DMS153 treated with DMSO at 0.1 percent for 48 hours (cell line): ENCODE results near the gene WNT6.

Source experiments
- DNase-seq: peaks from one replicate; lab custom pipeline; 2025; ENCODE audit not compliant: unreplicated experiment; lab: John Stamatoyannopoulos, UW

The WNT6 gene

GRCh38 chr2:218859556-218859987 lies at the start of gene WNT6:
TSS of gene WNT6 (plus strand) at chr2:218859805. CDS start at chr2:218860038, 233 bp downstream.
- DNase-seq = no peak

DNA sequence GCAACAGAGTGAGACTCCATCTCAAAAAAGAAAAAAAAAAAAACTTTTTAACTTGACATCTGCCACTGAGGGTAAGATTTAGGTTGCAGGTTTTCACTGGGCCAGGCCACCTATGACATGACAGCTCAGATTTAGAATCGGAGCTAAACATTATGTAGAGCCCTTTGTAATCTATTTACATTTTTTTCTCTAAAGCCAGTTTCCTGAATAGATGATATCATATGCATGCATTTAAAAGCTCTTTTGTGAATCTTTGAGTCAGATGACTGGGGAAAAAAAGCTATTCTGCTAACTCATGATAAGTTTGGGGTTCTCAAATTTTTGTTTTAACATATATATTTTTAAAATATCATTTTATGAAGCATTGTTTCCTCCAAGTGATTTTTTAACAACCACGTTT lies 49.3 kb upstream of the WNT6 start:
- no peak for DNase-seq

DNA sequence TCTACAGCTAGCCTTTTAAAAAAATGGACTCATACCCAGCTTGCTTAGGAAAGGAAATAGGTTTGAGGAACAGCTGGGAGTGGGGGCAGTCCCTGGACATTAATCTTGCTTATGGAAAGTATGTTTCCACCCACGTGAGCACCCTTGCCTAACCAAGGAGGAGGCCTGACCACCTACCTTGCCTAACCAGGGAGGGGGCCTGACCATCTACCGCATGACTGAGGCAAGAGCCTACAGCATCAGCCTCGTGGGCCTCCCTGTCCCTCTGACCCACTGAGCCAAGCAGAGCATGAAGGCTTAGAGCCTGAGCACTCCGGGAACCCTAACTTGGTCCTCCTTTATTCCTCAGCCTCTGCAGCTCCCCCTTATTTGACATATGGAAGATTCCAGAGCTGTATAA lies 48.2 kb upstream of the WNT6 start:
- DNase-seq = no peak

DNA sequence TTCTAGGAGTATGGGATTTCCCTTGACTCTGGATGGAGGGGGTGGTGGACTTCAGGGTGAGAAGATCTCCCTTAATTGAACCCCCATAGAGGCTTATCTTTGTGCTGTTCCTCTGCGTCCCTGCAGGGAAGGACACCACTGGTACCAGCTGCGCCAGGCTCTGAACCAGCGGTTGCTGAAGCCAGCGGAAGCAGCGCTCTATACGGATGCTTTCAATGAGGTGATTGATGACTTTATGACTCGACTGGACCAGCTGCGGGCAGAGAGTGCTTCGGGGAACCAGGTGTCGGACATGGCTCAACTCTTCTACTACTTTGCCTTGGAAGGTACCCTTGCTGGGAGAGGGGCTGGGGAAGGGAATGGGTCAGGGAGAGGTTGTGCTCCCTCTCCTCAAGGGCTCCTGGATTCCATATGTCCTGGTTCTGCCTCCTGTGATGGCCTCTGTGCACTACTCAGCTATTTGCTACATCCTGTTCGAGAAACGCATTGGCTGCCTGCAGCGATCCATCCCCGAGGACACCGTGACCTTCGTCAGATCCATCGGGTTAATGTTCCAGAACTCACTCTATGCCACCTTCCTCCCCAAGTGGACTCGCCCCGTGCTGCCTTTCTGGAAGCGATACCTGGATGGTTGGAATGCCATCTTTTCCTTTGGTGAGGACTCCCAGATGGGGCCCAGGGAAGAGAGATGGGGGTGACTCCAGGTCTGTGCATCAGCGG lies 47.3 kb upstream of the WNT6 start:
- no peak for DNase-seq

DNA sequence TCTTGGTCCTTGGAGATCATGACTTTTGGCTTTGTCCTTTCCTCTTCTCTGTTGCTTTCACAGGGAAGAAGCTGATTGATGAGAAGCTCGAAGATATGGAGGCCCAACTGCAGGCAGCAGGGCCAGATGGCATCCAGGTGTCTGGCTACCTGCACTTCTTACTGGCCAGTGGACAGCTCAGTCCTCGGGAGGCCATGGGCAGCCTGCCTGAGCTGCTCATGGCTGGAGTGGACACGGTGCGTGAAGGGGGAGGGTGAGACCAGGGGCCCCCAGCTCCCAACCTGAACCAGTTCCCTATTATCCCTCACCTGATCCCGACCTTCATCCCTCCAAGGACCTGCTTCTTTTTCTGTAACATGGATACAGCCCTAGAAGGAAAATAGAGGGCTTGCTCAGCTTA lies 46.7 kb upstream of the WNT6 start:
- no peak for DNase-seq

DNA sequence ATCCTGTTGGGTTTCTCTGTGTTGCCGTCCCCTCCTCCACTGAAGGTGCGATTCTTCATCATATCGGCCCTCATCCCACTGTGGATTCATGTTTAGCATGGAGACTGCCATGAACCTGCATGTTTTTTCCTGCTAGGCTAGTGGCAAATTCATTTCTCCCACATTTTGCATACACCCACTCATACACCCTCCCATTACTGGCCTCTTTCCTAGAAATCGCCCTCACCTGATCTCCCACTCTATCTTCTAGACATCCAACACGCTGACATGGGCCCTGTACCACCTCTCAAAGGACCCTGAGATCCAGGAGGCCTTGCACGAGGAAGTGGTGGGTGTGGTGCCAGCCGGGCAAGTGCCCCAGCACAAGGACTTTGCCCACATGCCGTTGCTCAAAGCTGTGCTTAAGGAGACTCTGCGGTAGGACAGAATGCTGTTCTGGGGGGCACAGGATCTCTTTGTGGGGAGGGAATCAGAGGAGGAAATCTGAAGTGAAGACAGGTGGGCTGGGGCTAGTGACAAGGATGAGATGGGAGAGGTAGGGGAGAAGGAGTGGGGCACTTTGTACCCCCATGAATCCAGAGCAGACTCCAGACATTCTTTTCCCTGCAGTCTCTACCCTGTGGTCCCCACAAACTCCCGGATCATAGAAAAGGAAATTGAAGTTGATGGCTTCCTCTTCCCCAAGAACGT lies 45.7 kb upstream of the WNT6 start:
- no peak for DNase-seq

DNA sequence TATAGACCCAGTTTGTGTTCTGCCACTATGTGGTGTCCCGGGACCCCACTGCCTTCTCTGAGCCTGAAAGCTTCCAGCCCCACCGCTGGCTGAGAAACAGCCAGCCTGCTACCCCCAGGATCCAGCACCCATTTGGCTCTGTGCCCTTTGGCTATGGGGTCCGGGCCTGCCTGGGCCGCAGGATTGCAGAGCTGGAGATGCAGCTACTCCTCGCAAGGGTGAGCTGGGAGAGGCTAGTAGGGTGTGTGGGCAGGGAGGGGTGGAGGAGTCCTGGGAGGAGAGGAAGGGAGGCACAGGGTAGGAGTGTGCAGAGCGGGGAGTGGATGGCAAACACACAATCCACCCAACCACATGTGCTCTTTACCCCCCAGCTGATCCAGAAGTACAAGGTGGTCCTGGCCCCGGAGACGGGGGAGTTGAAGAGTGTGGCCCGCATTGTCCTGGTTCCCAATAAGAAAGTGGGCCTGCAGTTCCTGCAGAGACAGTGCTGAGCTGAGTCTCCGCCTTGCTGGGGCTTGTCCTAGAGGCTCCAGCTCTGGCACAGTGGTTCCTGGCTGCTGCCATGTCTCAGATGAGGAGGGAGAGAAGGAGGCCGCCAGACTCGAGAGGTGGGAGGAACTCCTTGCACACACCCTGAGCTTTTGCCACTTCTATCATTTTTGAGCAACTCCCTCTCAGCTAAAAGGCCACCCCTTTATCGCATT lies 44.9 kb upstream of the WNT6 start:
- no peak for DNase-seq

DNA sequence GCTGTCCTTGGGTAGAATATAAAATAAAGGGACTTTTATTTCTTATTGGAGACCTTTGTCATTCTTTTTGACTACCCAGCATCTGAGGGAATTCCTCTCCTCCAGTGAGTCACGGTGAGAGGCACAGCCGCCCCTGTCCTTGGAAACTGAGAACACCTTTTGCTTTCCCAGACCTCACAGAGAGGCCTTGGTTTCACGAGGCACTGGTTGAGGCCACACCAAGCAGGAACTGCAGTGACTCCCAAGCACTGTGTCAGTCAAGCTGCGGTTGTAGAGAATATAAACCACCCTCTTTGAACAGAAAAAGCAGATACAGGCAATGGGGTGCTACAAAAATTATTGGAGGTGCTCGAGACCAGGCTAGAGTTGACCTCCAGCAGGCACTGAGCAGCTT lies 44.4 kb upstream of the WNT6 start:
- no peak for DNase-seq

GRCh38 chr2:218815649-218816048 lies 44.0 kb upstream of the WNT6 start:
- DNase-seq = no peak

DNA sequence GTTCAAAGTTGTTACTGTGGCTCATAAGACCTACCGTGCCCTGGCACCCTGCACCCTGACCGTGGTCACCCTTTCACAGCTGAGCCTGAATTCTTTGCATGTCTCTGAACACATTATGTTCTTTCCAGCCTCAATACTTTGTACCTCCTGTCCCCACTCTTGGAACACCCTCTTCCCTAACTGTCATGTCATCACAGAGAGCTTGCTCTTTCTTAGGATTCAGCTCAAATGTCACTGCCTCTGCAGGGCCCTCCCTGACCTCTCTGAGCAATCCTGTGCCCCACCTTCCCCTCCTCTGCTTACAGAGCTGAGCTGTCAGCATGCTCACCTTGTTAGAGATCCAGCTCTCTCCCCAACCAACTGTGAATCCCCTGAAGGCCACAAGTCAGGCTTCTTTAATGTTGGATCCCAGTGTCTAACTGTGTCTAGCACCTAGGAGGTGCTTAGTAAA lies 43.0 kb upstream of the WNT6 start:
- DNase-seq = no peak

DNA sequence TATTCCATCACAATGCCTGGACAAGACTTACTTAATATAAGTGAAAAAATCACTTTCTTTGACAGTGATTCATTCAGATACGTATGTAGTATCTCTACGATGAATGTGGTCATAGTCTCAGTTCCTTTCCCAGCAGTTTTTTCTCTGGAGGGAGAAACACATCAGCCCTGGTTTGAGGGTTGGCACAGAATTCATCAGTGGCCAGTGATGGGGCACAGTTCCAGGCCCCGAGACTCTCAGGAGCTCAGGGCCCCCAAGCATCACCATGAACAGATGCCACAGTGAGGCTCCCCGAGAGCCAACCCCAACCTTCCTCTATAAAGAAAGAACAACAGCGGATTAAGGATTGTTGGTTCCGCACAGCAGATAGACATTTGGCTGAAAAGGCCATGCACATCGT lies 40.5 kb upstream of the WNT6 start:
- DNase-seq = no peak

- DNase-seq = no peak
Measured at GRCh38 chr2:218820746-218821369, 38.7 kb upstream of the WNT6 start.

DNA sequence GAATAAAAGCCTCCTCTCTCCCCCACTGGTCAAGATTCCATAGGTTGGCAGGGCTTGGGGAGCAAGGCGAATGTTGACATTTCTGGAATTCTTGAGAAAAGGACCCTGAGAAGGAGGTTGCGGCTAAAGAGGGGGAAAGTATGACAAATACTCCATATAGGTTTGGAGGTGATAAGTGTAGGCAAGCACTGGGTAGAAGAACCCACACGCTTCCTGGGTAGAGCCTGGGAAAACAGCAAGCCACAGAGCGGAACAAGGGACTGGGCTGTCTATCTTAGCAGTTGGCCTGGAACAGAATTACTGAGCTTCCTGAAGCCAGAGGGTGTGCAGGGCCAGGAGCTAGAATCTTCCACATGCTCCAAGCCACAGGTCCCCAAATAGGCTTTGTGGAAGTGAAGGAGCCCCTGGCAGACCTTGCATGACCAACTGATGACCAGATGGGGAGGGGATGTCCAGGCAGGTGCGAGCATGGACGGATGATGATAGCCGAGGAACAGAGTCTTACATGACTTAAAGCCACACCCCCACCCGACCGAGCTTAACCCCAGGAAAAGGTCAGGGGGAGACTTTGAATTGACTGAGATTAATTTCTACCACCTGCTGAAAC lies 37.9 kb upstream of the WNT6 start:
- DNase-seq = no peak

DNA sequence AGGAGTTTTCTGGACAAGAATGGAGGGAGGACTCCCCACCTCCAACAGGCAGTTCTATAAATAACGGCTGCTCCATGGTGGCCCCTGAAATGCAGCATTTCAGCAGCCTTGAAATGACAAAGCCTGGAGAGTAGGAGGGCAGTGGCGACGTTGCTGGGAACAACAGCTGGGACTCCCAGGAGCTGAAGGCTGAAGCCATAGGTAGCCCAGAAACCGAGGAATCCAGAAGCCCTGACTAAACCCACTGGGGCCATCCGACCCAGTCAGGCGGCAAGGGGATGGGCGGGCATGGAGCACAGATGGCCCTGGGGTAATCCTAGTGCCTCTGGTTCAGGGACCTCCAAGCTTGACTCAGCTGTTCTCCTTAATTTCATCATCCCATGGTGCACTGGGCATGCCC lies 37.0 kb upstream of the WNT6 start:
- DNase-seq = no peak

GRCh38 chr2:218823196-218823855 lies 36.3 kb upstream of the WNT6 start:
- DNase-seq = no peak

DNA sequence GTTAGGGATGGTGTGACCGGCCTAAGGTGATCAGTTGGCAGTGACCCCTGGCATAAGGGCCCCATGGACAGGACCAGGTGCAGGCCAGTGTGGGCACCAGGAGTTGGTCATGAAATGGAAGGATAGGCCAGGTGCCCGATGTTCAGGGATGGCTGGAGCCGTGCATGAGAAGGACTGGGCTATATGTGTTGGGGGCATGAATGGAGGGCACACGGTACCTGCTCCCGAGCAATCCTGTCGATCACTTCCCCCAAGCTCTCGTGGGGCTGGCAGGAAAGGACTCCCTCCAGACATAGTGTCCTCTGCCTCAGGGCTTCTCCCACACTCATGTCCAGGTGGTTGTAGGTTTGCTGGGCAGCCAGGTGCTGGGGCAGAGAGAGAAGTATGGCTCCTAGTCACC lies 35.6 kb upstream of the WNT6 start:
- DNase-seq = no peak

DNA sequence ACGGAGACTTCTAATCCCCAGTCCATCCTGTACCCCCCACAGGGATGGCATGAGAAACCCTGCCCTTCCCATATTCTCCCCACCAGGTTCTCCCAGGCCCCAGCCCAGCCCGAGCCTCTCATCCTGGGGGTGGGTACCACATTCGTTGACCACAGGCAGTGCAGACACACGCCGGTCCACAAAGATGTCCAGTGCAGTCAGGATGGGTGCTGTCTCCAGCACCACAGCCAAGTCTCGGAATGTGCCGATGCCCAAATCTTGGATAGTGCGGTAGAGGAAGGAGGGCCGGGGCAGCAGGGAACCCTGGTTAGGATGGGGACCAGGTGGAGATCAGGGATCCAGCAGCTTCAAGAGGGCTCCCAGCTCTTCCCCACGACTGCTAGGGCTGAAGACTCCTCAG lies 32.8 kb upstream of the WNT6 start:
- no peak for DNase-seq

DNA sequence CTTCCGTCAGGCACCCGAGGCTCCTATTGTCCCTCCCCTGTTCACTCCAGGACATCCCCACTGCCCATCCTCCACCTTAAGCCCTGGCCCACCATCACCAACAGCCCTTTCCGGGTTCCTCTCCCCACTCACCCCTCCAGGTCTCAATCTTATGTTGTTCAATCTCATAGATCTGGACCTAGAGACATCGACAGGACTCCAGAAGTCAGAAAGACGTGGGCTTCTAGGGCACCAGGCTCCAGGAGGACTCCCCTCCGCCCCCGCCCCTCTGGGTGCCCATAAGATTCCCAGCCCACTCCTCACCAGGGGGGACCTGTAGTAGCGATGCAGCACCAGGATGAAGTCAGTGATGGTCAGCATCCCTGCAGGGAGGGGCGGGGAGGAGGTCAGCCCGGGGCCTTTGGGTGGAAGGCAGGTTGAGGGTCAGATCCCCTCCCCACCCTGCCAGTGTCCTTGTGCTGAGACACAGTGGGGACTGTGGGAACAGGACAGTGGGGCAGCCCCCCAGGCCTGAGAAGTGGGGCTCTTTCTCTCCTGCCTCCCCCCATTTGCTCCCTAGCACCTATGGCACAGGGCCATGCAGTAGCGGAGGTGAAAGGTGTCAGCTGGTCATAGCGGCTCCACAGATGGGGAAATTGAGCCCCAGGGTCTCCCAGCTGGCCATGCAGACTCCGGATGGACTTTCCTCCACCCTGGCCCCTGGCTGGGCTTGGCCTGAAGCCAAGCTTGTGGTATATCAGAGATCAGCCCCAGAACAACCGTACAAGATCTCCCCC lies 31.7 kb upstream of the WNT6 start:
- DNase-seq = no peak

DNA sequence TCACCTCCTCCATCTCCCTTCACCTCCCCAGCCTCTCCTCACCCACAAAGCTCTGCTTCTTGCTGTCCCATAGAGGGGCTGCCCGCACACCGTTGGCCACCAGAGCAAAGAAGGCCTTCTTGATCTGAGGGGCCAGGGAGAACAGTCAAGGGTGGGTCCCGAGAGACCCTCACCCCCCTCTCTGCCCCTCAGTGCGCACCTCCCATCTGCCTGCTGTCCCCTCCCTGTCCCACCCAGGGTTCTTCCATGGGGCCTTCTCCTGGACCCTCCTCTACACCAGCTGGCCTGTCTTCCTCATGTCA lies 31.2 kb upstream of the WNT6 start:
- no peak for DNase-seq

DNA sequence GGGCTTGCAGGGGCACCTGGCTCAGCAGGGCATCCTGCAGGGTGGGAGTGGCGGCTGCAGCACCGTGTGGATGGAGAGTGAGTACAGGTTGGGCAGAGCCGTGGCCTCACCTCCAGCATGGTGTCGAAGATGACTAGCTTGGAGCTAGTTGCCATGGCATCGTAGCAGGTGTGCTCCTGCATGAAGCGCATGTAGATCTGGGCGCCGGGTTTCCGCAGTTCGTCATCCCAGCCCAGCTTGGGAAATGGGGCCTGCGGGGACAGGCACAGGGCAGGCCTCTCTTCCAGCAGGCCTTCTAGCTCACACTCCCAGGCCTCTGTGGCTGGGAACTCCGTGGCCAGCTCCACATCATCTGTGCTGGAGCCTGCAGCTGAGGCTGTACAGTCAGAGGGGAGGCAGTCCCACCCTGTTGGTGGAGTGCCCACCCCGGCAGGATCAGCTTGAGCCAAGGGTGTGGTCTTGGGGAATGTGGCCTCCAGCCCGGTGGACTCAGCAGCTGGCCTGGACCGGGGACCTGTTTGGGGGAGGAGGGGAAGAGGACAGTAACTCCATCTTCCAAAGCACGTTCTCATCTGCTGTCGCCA lies 29.6 kb upstream of the WNT6 start:
- no peak for DNase-seq
